PC-9 (cell line): ENCODE results near the gene GOLGA8J.

Experiments
- EZH2 ChIP-seq: fragments of 200-600 bp; sonication (generic); IDR thresholded peaks from 2 replicates; pipeline ENCODE4 v1.8.0; 2017; ENCODE audit warnings: antibody characterized with exemption, low read depth
- TF ChIP-seq, protein P1 (sequence below): fragments of 200-600 bp; sonication (generic); conservative IDR thresholded peaks from 2 replicates; pipeline ENCODE4 v1.6.1; 2017; ENCODE audit warnings: mixed run types, antibody characterized with exemption, mild to moderate bottlenecking, moderate library complexity

GRCh38 chr15:30072630-30073029, 10.1 kb upstream of the GOLGA8J start:
- TF ChIP-seq, protein P1, sequence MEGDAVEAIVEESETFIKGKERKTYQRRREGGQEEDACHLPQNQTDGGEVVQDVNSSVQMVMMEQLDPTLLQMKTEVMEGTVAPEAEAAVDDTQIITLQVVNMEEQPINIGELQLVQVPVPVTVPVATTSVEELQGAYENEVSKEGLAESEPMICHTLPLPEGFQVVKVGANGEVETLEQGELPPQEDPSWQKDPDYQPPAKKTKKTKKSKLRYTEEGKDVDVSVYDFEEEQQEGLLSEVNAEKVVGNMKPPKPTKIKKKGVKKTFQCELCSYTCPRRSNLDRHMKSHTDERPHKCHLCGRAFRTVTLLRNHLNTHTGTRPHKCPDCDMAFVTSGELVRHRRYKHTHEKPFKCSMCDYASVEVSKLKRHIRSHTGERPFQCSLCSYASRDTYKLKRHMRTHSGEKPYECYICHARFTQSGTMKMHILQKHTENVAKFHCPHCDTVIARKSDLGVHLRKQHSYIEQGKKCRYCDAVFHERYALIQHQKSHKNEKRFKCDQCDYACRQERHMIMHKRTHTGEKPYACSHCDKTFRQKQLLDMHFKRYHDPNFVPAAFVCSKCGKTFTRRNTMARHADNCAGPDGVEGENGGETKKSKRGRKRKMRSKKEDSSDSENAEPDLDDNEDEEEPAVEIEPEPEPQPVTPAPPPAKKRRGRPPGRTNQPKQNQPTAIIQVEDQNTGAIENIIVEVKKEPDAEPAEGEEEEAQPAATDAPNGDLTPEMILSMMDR = no peak
- no peak for TF ChIP-seq EZH2
